Measurements from ENCODE around the gene MYO16. TPM values are rescaled to one million over a fixed set of nuclear protein-coding genes. Genes with fewer than 3 reads are reported as not detected.
"Not testable (repeated sequence)": the region's sequence is repeated elsewhere in the genome, so short reads cannot be mapped to it uniquely, and the experiment has no call there.

The MYO16 gene
- total RNA-seq, 1 donor from 2014 or later = not detected

DNA sequence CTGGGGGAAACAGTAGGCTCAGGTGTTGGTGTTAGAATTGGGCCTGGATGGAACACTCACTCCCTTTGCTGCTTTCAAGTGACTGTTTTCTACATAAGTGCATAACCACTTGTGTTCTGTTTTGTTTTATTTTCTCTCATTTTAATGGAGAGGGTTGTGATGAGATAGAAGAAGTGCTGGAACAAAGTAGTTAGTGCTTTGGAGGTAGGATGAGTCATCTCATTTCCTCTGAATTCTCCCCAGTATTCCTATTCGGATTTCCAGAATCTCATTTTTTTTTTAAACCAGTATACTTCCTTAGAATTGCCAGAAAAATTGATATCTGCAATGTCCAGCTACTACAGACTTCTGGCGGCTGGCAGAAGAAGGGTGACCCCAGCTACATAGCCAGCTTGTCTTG is 575.9 kb downstream of the MYO16 start:
- Mint-ChIP-seq H3K27me3 (no peaks in the 10 kb centered on the region), H3K4me3 (no peak overlapping the region), H3K36me3 (ENCODE audit: low read depth) (no peaks in the 10 kb centered on the region), H3K9me3 (no peaks in the 10 kb centered on the region), H3K4me1 (no peaks in the 10 kb centered on the region), H3K27ac (no peak overlapping the region)
- DNase-seq = no peak
- intact Hi-C loops (cut with micrococcal nuclease) = no loop called here

DNA sequence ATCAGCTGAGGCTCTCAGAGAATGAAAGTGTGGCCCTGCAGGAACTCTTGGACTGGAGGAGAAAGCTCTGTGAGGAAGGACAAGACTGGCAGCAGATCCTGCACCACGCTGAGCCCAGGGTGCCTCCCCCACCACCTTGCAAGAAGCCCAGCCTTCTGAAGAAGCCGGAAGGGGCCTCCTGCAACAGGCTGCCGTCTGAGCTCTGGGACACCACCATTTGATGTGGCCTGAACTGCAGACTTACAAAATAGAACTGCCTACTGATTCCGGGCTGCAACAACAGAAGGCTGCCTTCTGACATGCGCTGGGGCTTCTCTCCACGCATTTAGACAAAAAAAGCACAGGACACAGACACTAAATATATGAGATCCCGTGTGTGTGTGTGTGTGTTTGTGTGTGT is 577.2 kb downstream of the MYO16 start:
- DNase-seq = no peak
- H3K4me3 Mint-ChIP-seq = no peak overlapping the region
- intact Hi-C loops (cut with micrococcal nuclease) = no loop called here
- H3K9me3 Mint-ChIP-seq = no peaks in the 10 kb centered on the region
- no peaks in the 10 kb centered on the region for H3K27me3 Mint-ChIP-seq
- no peaks in the 10 kb centered on the region for H3K4me1 Mint-ChIP-seq
- no peaks in the 10 kb centered on the region for H3K36me3 Mint-ChIP-seq (ENCODE audit: low read depth)
- no peak overlapping the region for H3K27ac Mint-ChIP-seq

DNA sequence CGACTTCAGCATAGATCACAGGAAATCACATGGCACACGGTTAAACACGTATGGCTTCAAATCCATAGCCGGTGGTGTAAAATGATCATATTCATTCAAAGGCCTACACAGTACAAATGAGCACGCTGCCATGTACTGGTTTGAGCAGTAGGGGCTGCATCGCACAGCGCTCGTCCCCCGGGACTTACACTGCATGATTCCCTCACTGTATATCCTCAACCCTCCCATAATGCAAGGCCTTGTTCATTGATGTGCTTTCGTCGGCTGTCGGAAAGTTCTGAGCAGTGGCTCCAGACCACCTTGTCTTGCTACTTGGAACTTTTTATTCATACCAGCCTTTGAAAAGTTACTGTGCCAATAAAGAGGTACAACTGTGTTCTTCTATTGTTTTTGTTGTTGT is 578.2 kb downstream of the MYO16 start:
- no peaks in the 10 kb centered on the region for H3K4me1 Mint-ChIP-seq
- H3K4me3 Mint-ChIP-seq = no peak overlapping the region
- H3K9me3 Mint-ChIP-seq = no peaks in the 10 kb centered on the region
- H3K27me3 Mint-ChIP-seq = no peaks in the 10 kb centered on the region
- H3K36me3 Mint-ChIP-seq (ENCODE audit: low read depth) = no peaks in the 10 kb centered on the region
- intact Hi-C loops (cut with micrococcal nuclease) = no loop called here
- no peak for DNase-seq
- H3K27ac Mint-ChIP-seq = no peak overlapping the region

DNA sequence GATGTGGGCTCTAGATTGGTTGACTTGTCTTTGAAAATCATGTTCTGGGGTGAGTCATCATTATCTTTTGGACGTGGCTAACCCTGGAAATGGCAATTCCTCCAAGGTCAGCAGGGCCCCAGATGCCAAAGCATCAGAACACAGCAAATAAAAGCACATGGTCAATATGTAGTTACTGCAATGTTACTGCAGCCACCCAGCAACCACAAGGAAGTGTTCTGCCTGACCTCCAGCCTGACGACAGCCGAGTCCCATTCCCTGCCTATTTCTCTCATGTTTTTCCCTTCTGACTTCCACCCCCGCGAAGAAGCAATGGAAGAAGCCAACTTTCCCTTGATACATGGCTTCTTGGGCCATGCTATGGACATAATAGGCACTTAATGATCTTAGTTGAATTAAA is 579.1 kb downstream of the MYO16 start:
- Mint-ChIP-seq H3K36me3 (ENCODE audit: low read depth) (no peaks in the 10 kb centered on the region), H3K4me3 (no peak overlapping the region), H3K4me1 (no peaks in the 10 kb centered on the region), H3K9me3 (no peaks in the 10 kb centered on the region), H3K27me3 (no peaks in the 10 kb centered on the region), H3K27ac (no peak overlapping the region)
- DNase-seq = peak; percentile 17
- intact Hi-C loops (cut with micrococcal nuclease) = no loop called here

DNA sequence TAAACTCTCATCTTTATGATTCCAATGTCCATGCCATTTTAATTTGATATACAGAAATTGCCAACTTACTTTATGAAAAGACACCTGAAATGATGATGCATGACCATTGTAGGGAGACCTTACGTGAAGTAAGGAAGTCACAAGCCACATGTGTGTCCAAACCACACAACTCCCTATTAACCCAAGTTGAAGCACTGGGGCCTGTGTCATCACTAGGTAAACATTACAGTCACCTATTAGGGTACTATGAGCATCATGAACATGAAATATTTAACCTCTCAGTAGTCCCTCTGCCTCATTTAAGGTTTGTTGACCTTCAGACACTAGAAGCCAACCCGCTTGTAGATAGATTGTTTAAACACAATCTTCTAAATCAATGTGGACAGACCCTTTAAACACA is 580.1 kb downstream of the MYO16 start:
- Mint-ChIP-seq H3K4me3 (no peak overlapping the region), H3K4me1 (no peaks in the 10 kb centered on the region), H3K36me3 (ENCODE audit: low read depth) (no peaks in the 10 kb centered on the region), H3K27me3 (no peaks in the 10 kb centered on the region), H3K9me3 (no peaks in the 10 kb centered on the region), H3K27ac (no peak overlapping the region)
- DNase-seq = no peak
- intact Hi-C loops (cut with micrococcal nuclease) = no loop called here

DNA sequence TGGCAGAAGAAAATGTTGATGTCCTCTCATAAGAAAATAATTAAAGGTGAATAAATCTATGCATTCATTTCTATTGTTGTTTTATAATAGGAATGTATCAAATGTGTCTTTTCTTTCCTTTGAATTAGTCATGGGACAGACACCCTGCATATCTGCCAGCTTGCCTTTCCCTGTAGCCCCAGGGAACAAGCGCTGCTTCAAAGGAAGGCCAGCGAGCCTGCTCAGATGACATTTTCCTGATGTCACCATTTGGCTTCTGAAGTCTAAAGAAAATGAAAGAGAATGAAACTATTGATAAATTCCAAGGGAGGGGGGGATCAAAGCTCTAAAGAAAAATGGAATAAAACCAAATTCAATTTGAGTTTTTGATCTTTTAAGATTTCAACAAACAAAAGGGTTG is 582.2 kb downstream of the MYO16 start:
- DNase-seq = no peak
- H3K27me3 Mint-ChIP-seq = no peaks in the 10 kb centered on the region
- no peak overlapping the region for H3K27ac Mint-ChIP-seq
- H3K9me3 Mint-ChIP-seq = no peaks in the 10 kb centered on the region
- H3K36me3 Mint-ChIP-seq (ENCODE audit: low read depth) = no peaks in the 10 kb centered on the region
- H3K4me3 Mint-ChIP-seq = no peak overlapping the region
- no peaks in the 10 kb centered on the region for H3K4me1 Mint-ChIP-seq
- intact Hi-C loops (cut with micrococcal nuclease) = no loop called here

DNA sequence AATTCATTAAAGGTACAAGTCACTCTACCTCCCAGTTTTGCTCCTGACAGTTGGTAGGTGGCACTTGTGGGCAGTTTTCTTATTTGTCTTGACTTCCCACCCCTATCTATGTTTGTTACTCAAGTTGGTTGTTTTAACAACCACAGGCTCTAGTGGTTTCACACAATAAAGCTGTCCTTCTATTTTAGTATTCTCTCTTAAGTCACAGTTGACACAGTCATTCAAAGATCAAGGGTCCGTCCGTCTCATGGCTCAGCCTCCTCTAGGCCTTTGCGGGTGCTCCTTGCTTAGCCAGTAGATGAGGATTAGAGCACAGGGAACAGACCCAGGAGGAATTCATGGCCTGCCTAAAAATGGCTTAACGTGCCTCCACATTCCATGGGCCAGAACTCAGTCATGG is 583.2 kb downstream of the MYO16 start:
- no peaks in the 10 kb centered on the region for H3K9me3 Mint-ChIP-seq
- intact Hi-C loops (cut with micrococcal nuclease) = no loop called here
- no peaks in the 10 kb centered on the region for H3K4me1 Mint-ChIP-seq
- H3K4me3 Mint-ChIP-seq = no peak overlapping the region
- no peak overlapping the region for H3K27ac Mint-ChIP-seq
- H3K36me3 Mint-ChIP-seq (ENCODE audit: low read depth) = no peaks in the 10 kb centered on the region
- H3K27me3 Mint-ChIP-seq = no peaks in the 10 kb centered on the region
- DNase-seq = peak; percentile 33

DNA sequence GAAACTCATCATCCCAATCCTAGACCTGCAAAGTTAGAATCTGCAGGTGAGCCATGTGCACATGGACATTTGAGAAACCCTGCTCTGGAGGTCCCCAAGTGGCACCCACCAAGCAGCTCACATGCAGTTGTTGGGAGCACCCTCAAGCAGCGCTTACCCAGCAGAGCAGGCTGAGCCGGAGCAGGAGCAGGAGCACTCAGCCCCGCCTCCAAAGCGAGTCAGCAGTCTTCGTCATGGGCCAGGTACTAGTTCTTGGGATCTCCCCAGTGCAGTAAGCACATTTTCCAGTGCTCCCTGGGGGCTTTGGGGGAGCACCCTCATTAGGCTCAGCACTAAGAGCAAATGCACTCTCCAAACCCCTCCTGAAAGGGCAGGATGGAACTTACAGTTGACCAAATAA is 584.3 kb downstream of the MYO16 start:
- intact Hi-C loops (cut with micrococcal nuclease) = no loop called here
- no peaks in the 10 kb centered on the region for H3K9me3 Mint-ChIP-seq
- H3K4me1 Mint-ChIP-seq = no peaks in the 10 kb centered on the region
- H3K27me3 Mint-ChIP-seq = no peaks in the 10 kb centered on the region
- peak; percentile 40 for DNase-seq
- H3K4me3 Mint-ChIP-seq = no peak overlapping the region
- H3K36me3 Mint-ChIP-seq (ENCODE audit: low read depth) = no peaks in the 10 kb centered on the region
- H3K27ac Mint-ChIP-seq = no peak overlapping the region

DNA sequence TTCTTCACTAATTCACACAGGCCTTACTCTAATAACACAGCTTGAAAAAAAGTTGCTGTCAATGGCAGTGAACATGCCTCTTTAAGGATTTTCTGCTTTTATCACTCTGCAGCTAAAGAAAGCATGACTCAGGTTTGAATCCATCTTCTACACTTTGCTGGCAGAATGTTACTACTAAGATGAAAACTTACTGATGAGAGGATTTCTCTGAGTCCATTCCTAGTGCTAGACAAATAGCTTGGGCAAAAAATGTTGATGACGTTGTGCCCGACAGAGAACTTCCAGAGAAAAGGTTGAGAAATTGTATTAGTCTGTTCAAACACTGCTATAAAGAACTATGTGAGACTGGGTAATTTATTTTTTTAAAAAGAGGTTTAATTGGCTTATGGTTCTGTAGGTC is 585.0 kb downstream of the MYO16 start:
- Mint-ChIP-seq H3K36me3 (ENCODE audit: low read depth) (no peaks in the 10 kb centered on the region), H3K27ac (no peak overlapping the region), H3K4me1 (no peaks in the 10 kb centered on the region), H3K4me3 (no peak overlapping the region), H3K27me3 (no peaks in the 10 kb centered on the region), H3K9me3 (no peaks in the 10 kb centered on the region)
- intact Hi-C loops (cut with micrococcal nuclease) = no loop called here
- no peak for DNase-seq

DNA sequence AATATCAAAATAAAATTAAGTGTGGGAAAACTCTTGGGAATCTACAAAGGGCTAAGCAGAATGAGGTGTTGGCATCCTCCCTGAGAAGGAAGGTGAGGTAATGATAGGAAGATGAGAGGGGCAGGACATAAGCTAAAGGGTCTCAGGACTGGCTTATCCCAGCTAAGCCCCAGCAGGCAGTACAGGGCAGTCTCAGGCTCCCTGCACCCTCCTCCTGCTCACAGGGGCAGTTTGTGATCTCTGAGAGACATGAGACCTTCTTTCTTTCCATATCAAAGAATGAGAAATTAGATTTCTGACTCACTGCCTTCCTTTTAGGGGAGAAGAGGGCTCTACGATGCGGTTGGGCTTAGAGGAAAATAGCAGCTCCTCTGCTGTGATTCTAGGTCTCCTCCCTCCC is 586.0 kb downstream of the MYO16 start:
- Mint-ChIP-seq H3K36me3 (ENCODE audit: low read depth) (no peaks in the 10 kb centered on the region), H3K27me3 (no peaks in the 10 kb centered on the region)
- intact Hi-C loops (cut with micrococcal nuclease) = no loop called here

DNA sequence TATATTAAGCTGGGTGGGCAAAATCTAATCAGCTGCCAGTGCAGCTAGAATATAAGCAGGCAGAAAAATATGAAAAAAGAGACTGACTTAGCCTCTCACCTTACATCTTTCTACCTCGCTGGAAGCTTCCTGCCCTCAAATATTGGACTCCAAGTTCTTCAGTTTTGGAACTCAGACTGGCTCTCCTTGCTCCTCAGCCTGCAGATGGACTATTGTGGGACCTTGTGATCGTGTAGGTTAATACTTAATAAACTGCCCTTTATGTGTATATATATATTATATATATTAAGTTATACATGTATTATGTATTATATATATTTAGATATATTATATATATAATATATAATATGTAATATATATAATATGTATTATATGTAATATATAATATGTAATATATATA is 588.1 kb downstream of the MYO16 start:
- H3K36me3 Mint-ChIP-seq (ENCODE audit: low read depth) = not testable (repeated sequence)

More for the DNA sequence above, 586.0 kb downstream of the MYO16 start:
- peak; percentile 56 for DNase-seq
- Mint-ChIP-seq H3K27ac (no peak overlapping the region), H3K4me1 (no peaks in the 10 kb centered on the region), H3K4me3 (no peak overlapping the region), H3K9me3 (no peaks in the 10 kb centered on the region)

DNA sequence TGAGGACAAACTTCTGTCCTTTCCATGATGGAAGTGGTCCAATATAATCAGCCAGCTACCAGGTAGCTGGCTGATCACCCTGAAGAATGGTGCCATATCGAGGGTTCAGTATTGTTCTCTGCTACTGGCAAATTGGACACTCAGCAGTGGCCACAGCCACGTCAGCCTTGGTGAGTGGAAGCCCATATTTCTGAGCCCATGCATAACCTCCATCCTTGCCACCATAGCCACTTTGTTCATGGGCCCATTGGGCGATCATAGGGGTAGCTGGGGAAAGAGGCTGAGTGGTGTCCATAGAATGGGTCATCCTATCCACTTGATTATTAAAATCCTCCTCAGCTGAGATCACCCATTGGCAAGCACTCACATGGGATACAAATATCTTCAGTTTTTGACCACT is 591.2 kb downstream of the MYO16 start:
- no peaks in the 10 kb centered on the region for H3K4me1 Mint-ChIP-seq
- DNase-seq = peak; percentile 51
- intact Hi-C loops (cut with micrococcal nuclease) = no loop called here
- no peaks in the 10 kb centered on the region for H3K27me3 Mint-ChIP-seq
- no peak overlapping the region for H3K27ac Mint-ChIP-seq
- no peaks in the 10 kb centered on the region for H3K9me3 Mint-ChIP-seq
- H3K36me3 Mint-ChIP-seq (ENCODE audit: low read depth) = no peaks in the 10 kb centered on the region
- H3K4me3 Mint-ChIP-seq = no peak overlapping the region

More for the DNA sequence above, 588.1 kb downstream of the MYO16 start:
- H3K4me1 Mint-ChIP-seq; intact Hi-C loops (cut with micrococcal nuclease); H3K27ac Mint-ChIP-seq; DNase-seq; H3K27me3 Mint-ChIP-seq; H3K4me3 Mint-ChIP-seq; H3K9me3 Mint-ChIP-seq: not testable (repeated sequence)

DNA sequence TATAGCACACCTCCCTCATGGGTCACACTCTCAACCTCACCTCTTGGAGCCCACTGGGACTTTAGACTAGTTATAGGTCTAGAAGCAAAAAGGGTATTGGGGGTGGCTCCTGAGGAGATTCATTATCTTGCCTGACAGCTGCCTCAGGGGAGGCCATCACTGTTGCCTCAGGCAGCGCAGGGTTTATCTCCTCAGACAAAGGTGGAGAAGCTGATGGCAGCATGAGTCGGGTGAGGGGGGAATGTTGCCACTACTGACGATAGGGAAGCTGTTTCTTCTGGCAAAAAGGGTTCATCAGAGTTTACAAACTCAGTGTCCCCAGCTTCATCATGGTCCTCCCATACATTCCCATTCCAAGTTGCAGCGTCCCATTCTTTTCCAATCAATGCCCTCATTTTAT is 594.6 kb downstream of the MYO16 start:
- intact Hi-C loops (cut with micrococcal nuclease) = no loop called here
- H3K36me3 Mint-ChIP-seq (ENCODE audit: low read depth) = no peaks in the 10 kb centered on the region
- peak; percentile 21 for DNase-seq

DNA sequence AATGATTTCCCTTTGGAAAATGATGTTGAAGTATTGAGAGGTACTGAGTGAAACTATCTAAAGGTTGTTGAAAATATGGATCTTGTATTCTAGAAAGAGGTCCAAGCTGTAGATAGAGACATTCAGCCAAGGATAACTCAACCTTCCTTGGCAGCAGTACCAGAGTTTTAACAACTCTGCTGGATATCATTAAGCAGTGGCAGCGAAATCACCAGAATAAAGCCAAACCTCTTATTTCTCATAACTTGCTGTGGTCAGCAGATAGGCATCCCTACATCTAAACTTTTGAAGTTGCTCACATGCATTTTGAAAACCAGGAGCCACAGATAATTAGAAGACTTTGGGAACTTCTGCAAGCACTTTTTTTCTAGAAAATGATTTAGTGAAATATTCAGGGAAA is 597.2 kb downstream of the MYO16 start:
- H3K36me3 Mint-ChIP-seq (ENCODE audit: low read depth) = no peaks in the 10 kb centered on the region
- H3K4me3 Mint-ChIP-seq = no peak overlapping the region
- no peak overlapping the region for H3K27ac Mint-ChIP-seq
- intact Hi-C loops (cut with micrococcal nuclease) = no loop called here
- no peaks in the 10 kb centered on the region for H3K27me3 Mint-ChIP-seq
- no peaks in the 10 kb centered on the region for H3K4me1 Mint-ChIP-seq
- peaks cover 9% of the 10 kb centered on the region for H3K9me3 Mint-ChIP-seq
- DNase-seq = no peak

More for the DNA sequence above, 594.6 kb downstream of the MYO16 start:
- Mint-ChIP-seq H3K4me3 (no peak overlapping the region), H3K9me3 (no peaks in the 10 kb centered on the region), H3K4me1 (no peaks in the 10 kb centered on the region), H3K27me3 (no peaks in the 10 kb centered on the region), H3K27ac (no peak overlapping the region)

DNA sequence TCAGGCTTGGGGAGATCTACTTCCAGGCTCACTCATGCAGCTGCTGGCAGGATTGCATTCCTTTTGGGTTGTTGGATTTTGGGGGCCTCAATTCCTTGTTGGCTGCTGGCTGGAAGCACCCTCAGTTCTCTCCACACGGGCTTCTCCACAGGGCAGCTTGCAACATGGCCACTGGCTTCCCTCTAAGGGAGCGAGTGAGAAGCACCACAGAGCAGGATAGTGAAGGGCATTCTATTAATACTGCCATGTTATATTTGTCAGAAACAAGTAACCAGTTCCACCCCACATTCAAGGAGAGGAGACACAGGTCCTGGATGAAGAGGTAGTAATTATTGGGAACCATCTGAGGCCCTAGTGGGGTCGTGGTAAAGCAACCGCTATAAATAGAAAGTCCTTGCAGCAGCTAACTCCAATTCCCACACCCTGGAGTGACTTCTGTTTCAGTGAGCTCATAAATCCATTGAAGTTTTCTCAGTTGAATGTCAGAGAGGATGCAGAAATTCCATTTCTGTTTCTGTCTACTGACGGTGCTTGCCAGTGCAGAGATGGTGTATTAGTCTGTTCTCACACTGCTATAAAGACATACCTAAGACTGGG is 598.0 kb downstream of the MYO16 start:
- Mint-ChIP-seq H3K4me3 (no peak overlapping the region), H3K9me3 (peaks cover 9% of the 10 kb centered on the region), H3K27me3 (no peaks in the 10 kb centered on the region), H3K27ac (no peak overlapping the region), H3K36me3 (ENCODE audit: low read depth) (no peaks in the 10 kb centered on the region), H3K4me1 (no peaks in the 10 kb centered on the region)
- intact Hi-C loops (cut with micrococcal nuclease) = no loop called here
- peak; percentile 31 for DNase-seq

Measured in activated CD4-positive, alpha-beta T cell treated with anti-CD3 and anti-CD28 coated beads, Interleukin-2, amount 10 ng/mL, durations not matched to agents 24 days and 14 days (primary cell).